CD4-positive, alpha-beta memory T cell (primary cell): ENCODE measurements around the gene PCNX3. TPM values are rescaled to one million over a fixed set of nuclear protein-coding genes. Genes with fewer than 3 reads are reported as not detected.
"Not testable (repeated sequence)": the region's sequence is repeated elsewhere in the genome, so short reads cannot be mapped to it uniquely, and the experiment has no call there.

Experiments used
- CTCF ChIA-PET: fragments of 350-600 bp; sonication (Branson Sonifier 250); formaldehyde crosslinking; loops from one replicate; lab custom pipeline; 2021; ENCODE audit warnings: inconsistent platforms; ENCODE audit not compliant: partially characterized antibody; lab: Charles Lee
- POLR2A ChIA-PET: fragments of 350-600 bp; sonication (Branson Sonifier 250); formaldehyde crosslinking; loops from one replicate; lab custom pipeline; 2021; ENCODE audit not compliant: partially characterized antibody; lab: Charles Lee
- DNase-seq, 5 donors: peaks; one replicate each; pipeline versions ENCODE4 v3.0.0 to v3.0.0-alpha.2; 2020 to 2022; ENCODE audit warnings: mixed read lengths in 1 of 5
- H3K27ac ChIP-seq: one replicate; pipeline ENCODE4 v1.7.0; 2013; ENCODE audit warnings: low read depth, low read length
- H3K27me3 ChIP-seq: 2 replicates; pipeline ENCODE4 v1.7.0; 2013; ENCODE audit warnings: mild to moderate bottlenecking, low read length, moderate library complexity; ENCODE audit not compliant: insufficient read depth
- H3K36me3 ChIP-seq: 2 replicates; pipeline ENCODE4 v1.7.0; 2013; ENCODE audit warnings: mild to moderate bottlenecking, low read length, moderate library complexity; ENCODE audit not compliant: insufficient read depth
- H3K4me1 ChIP-seq: 2 replicates; pipeline ENCODE4 v1.7.0; 2013; ENCODE audit warnings: mild to moderate bottlenecking, low read length, moderate library complexity; ENCODE audit not compliant: insufficient read depth
- H3K4me3 ChIP-seq, 2 donors: one replicate each; pipeline ENCODE4 v1.7.0; 2013; ENCODE audit warnings: low read length in 2 of 2, mild to moderate bottlenecking in 1 of 2
- H3K9me3 ChIP-seq, 2 donors: one replicate each; pipeline ENCODE4 v1.7.0; 2013; ENCODE audit warnings: low read length in 2 of 2, control low read depth in 1 of 2; ENCODE audit not compliant: control insufficient read depth in 1 of 2
- H3K27ac Mint-ChIP-seq, 7 donors: one replicate each; pipeline ENCODE4 v1.8.0; 2020 to 2021; ENCODE audit warnings: mixed read lengths in 7 of 7, mild to moderate bottlenecking in 6 of 7, inconsistent platforms in 3 of 7, moderate library complexity in 3 of 7
- H3K27me3 Mint-ChIP-seq, 2 donors: one replicate each; pipeline ENCODE4 v1.8.0; 2020 to 2021; ENCODE audit warnings: mixed read lengths in 2 of 2
- H3K36me3 Mint-ChIP-seq, 2 donors: one replicate each; pipeline ENCODE4 v1.8.0; 2020 to 2021; ENCODE audit warnings: mixed read lengths in 2 of 2, inconsistent platforms in 1 of 2, mild to moderate bottlenecking in 1 of 2
- H3K4me1 Mint-ChIP-seq, 4 donors: one replicate each; pipeline ENCODE4 v1.8.0; 2020 to 2021; ENCODE audit warnings: mixed read lengths in 4 of 4, mild to moderate bottlenecking in 1 of 4
- H3K4me3 Mint-ChIP-seq, 8 donors: one replicate each; pipeline ENCODE4 v1.8.0; 2020 to 2021; ENCODE audit warnings: mixed read lengths in 8 of 8, mild to moderate bottlenecking in 7 of 8, moderate library complexity in 6 of 8, inconsistent platforms in 3 of 8
- H3K9me3 Mint-ChIP-seq, 8 donors: one replicate each; pipeline ENCODE4 v1.8.0; 2020 to 2021; ENCODE audit warnings: mixed read lengths in 8 of 8, mild to moderate bottlenecking in 5 of 8, inconsistent platforms in 3 of 8, moderate library complexity in 1 of 8
- intact Hi-C: fragments of 100-400 bp; cut with micrococcal nuclease; formaldehyde crosslinking; loops from one replicate; pipeline ENCODE4 v1.15.1; 2023
- polyA plus RNA-seq, 2 donors: library from polyadenylated mRNA; unstranded; fragments of 300-500 nt; fragmentation: Illumina TruSeq; gene quantifications; one replicate each; pipeline ENCODE4 v1.2.3, GENCODE V29; 2021
- total RNA-seq, 2 experiments: library from RNA; stranded (reverse); gene quantifications; one replicate each; pipeline ENCODE4 v1.2.3, GENCODE V29; 2021

The PCNX3 gene
- total and polyA plus RNA-seq, 4 experiments from 2014 or later, result 0.41 to 66.3 (median 34.8) TPM

DNA sequence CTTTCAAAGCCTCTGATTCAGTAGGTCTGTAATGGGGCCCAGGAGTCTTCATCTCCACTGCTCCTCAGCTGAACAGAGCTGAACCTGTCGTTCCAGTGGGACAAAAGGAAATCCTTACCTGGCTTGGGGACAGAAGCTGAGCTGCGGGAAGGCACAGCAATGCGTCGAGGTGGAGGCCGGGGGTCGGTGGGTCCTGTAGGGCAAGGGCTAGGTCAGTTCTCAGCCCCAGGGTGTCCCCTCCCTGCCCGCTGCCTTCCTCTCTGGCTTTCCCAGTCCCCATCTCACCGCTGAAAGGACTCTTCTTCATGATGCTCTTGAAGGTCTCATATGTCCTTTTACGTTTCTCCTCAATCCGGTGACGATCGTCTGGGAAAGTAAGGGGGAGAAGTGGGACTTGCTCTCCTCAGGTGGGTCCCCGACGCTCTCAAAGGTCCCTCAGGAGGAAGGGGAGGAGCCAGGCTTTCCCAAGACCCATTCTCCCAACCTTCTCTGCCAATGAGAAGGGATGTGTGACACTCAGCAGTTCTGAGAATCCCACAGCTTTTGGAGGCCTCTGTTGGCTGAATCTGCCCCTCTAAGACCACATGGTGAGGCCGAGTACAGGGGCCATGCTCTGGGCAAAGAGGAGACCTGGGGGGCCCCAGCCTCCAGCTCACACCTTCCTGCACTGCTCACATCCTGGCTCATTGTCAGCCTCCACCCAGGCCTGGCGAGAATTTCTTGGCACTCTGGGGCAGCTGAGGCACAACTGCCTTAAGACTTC lies 40.2 kb downstream of the PCNX3 start:
- Histone ChIP-seq H3K4me3 (no peak overlapping the region), H3K27ac (no peak overlapping the region), H3K4me1 (peaks cover 54% of the 10 kb centered on the region), H3K27me3 (no peaks in the 10 kb centered on the region), H3K36me3 (peaks cover 69% of the 10 kb centered on the region), H3K9me3 (no peaks in the 10 kb centered on the region)
- CTCF ChIA-PET, result no interaction called here
- no peaks in the 10 kb centered on the region for H3K27me3 Mint-ChIP-seq
- peaks cover 47 to 79% (median 62%) of the 10 kb centered on the region in 4 donors for H3K4me1 Mint-ChIP-seq
- peaks cover 0 to 7% (median 0%) of the 10 kb centered on the region in 8 donors for H3K9me3 Mint-ChIP-seq
- peaks cover 57 to 85% of the 10 kb centered on the region in 2 donors for H3K36me3 Mint-ChIP-seq
- peak overlapping the region in 1 of 8 donors; percentile 35 for H3K4me3 Mint-ChIP-seq
- H3K27ac Mint-ChIP-seq, result peak overlapping the region; percentile 25 to 97 (median 85)
- POLR2A ChIA-PET, result interaction anchor here (5.4 to 13.6 kb wide), 3 partner anchors 9 to 41 kb away, joined by 99 to 359 read pairs (median 183); partner anchors contain the start of genes MAP3K11, PCNX3, RELA and SIPA1
- DNase-seq, result no peak
- intact Hi-C loops, result no loop called here

DNA sequence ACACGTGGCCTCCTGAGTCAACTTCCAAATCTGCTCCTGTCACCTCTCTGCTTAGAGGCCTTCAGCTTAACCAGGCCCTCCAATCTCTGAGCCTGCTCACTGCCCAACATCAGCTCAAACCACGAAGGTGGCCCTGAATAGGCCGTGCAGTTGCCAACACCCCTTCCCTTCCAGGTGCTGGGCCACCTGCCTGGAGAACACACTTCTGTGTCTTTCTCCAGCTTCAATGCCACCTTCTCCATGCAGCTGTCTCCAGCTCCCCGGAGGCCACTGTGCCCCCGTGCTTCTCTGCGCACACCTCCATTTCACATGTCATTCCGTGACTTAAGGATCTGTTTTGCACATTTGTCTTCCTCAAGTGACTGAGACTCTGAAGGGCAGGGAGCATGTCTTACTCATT lies 41.9 kb downstream of the PCNX3 start:
- peak overlapping the region in 1 of 8 donors; percentile 20 for H3K4me3 Mint-ChIP-seq
- no peak for DNase-seq
- peaks cover 56 to 77% of the 10 kb centered on the region in 2 donors for H3K36me3 Mint-ChIP-seq
- CTCF ChIA-PET, result interaction anchor here (1.0 to 1.8 kb wide), 2 partner anchors 19 to 54 kb away, joined by 3 to 4 read pairs; partner anchors contain the start of gene KAT5
- H3K9me3 ChIP-seq, result no peaks in the 10 kb centered on the region
- H3K27ac ChIP-seq, result no peak overlapping the region
- peak overlapping the region; percentile 35 to 97 (median 64) for H3K27ac Mint-ChIP-seq
- H3K27me3 Mint-ChIP-seq, result no peaks in the 10 kb centered on the region
- H3K4me3 ChIP-seq, result no peak overlapping the region
- H3K9me3 Mint-ChIP-seq, result peaks cover 0 to 7% (median 0%) of the 10 kb centered on the region in 8 donors
- intact Hi-C loops, result no loop called here
- peaks cover 54% of the 10 kb centered on the region for H3K4me1 ChIP-seq
- H3K36me3 ChIP-seq, result peaks cover 74% of the 10 kb centered on the region
- POLR2A ChIA-PET, result interaction anchor here (0.7 to 13.6 kb wide), 3 partner anchors 9 to 42 kb away, joined by 3 to 359 read pairs (median 99); partner anchors contain the start of genes MAP3K11, PCNX3 and SIPA1
- no peaks in the 10 kb centered on the region for H3K27me3 ChIP-seq
- peaks cover 39 to 75% (median 56%) of the 10 kb centered on the region in 4 donors for H3K4me1 Mint-ChIP-seq

DNA sequence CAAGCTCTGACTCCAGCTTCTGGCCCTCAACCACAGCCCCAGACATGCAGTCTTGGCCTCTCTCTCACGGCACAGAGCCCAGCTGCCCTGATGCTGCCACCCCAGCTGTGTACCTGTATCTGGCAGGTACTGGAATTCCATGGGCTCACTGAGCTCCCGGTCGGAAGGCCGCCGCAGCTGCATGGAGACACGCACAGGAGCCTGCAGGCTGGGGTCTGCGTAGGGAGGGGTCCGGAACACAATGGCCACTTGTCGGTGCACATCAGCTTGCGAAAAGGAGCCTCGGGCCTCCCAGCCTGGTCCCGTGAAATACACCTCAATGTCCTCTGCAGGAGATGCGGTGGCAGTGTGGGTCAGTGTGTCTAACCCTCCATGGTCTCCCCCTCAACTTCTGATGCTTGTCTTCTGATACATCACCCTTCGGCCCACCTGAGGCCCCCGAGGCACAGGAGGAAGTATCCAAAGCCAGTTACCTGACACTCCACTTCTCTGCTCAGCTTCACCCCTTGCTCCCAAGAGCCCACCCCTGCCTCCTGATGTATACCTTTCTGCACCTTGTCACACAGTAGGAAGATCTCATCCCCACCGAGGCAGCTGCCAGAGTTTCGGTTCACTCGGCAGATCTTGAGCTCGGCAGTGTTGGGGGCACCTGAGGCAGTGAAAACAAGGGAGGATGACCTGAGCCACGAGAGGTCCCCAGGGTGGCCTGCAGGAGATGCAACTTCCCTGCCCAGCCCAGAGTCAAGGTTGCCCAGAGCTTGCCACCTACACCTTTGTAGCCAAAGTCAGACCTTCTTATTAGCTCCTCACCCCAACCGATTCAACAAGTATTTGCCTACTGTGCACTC lies 42.8 kb downstream of the PCNX3 start:
- Histone ChIP-seq H3K36me3 (peaks cover 74% of the 10 kb centered on the region), H3K9me3 (no peaks in the 10 kb centered on the region), H3K27me3 (no peaks in the 10 kb centered on the region), H3K4me3 (no peak overlapping the region), H3K27ac (no peak overlapping the region), H3K4me1 (peaks cover 48% of the 10 kb centered on the region)
- ChIA-PET POLR2A (interaction anchor here (7.6 to 13.6 kb wide), 2 partner anchors 17 to 43 kb away, joined by 99 to 359 read pairs; partner anchors contain the start of genes MAP3K11, PCNX3 and SIPA1), CTCF (interaction anchor here (1.0 to 1.8 kb wide), 2 partner anchors 20 to 53 kb away, joined by 3 to 4 read pairs; partner anchors contain the start of gene KAT5)
- intact Hi-C loops, result no loop called here
- peaks cover 56 to 73% of the 10 kb centered on the region in 2 donors for H3K36me3 Mint-ChIP-seq
- no peak for DNase-seq
- H3K4me3 Mint-ChIP-seq, result peak overlapping the region in 2 of 8 donors; percentile 22 to 57
- peak overlapping the region in 6 of 7 donors; percentile 13 to 82 (median 63) for H3K27ac Mint-ChIP-seq
- peaks cover 0 to 4% (median 0%) of the 10 kb centered on the region in 8 donors for H3K9me3 Mint-ChIP-seq
- peaks cover 33 to 70% (median 50%) of the 10 kb centered on the region in 4 donors for H3K4me1 Mint-ChIP-seq
- no peaks in the 10 kb centered on the region for H3K27me3 Mint-ChIP-seq

DNA sequence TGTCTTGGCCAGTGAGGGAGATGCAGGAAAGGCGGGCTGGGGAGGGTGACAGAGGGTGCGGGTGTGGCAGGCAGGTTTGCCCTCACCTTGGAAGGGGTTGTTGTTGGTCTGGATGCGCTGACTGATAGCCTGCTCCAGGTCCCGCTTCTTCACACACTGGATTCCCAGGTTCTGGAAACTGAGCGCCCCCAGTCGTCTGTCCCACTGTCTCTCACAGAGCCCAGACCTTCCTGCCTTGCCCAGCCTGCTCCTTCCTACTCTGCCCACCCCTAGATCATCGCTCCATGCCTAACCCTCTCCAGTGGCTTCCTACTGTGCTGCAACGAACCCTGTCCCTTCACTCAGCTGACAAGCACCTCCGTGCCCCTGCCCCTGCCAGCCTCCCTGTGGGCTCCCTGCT lies 44.5 kb downstream of the PCNX3 start:
- no peaks in the 10 kb centered on the region for H3K27me3 Mint-ChIP-seq
- ChIA-PET POLR2A (interaction anchor here (9.0 to 13.6 kb wide), 2 partner anchors 7 to 19 kb away, joined by 183 to 359 read pairs; partner anchors contain the start of gene SIPA1), CTCF (no interaction called here)
- Histone ChIP-seq H3K27me3 (no peaks in the 10 kb centered on the region), H3K4me1 (peaks cover 38% of the 10 kb centered on the region), H3K36me3 (peaks cover 64% of the 10 kb centered on the region), H3K9me3 (no peaks in the 10 kb centered on the region), H3K4me3 (no peak overlapping the region), H3K27ac (peak overlapping the region; percentile 10)
- no peak for DNase-seq
- H3K4me3 Mint-ChIP-seq, result peak overlapping the region in 2 of 8 donors; percentile 38 to 61
- intact Hi-C loops, result loop anchor here (5.0 kb wide), 1 partner anchor 197 kb away; the partner anchor contains the start of gene CFL1
- peaks cover 52 to 67% of the 10 kb centered on the region in 2 donors for H3K36me3 Mint-ChIP-seq
- H3K9me3 Mint-ChIP-seq, result peaks cover 0 to 4% (median 0%) of the 10 kb centered on the region in 8 donors
- peak overlapping the region; percentile 73 to 92 (median 82) for H3K27ac Mint-ChIP-seq
- H3K4me1 Mint-ChIP-seq, result peaks cover 31 to 67% (median 44%) of the 10 kb centered on the region in 4 donors

DNA sequence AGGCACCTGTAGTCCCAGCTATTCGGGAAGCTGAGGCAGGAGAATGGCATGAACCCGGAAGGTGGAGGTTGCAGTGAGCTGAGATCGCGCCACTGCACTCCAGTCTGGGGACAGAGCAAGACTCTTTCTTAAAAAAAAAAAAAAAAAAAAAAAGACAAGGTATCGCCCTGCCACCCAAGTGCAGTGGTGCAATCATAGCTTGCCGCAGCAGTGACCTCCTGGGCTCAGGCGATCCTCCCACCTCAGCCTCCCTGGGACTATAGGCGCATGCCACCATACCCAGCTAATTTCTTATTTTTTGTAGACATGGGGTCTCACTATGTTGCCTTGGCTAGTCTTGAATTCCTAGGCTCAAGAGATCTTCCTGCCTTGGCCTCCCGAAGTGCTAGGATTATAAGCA lies 45.3 kb downstream of the PCNX3 start:
- H3K4me3 Mint-ChIP-seq, result peak overlapping the region; percentile 79 to 89 (median 86)
- H3K36me3 ChIP-seq, result peaks cover 56% of the 10 kb centered on the region
- not testable (repeated sequence) for H3K27me3 Mint-ChIP-seq, H3K9me3 ChIP-seq, H3K9me3 Mint-ChIP-seq, DNase-seq, H3K27me3 ChIP-seq, H3K4me3 ChIP-seq
- peaks cover 38% of the 10 kb centered on the region for H3K4me1 ChIP-seq
- H3K36me3 Mint-ChIP-seq, result peaks cover 43 to 58% of the 10 kb centered on the region in 2 donors
- POLR2A ChIA-PET, result interaction anchor here (0.7 to 13.6 kb wide), 5 partner anchors 8 to 198 kb away, joined by 3 to 359 read pairs (median 85); partner anchors contain the start of genes MAP3K11, PCNX3 and SIPA1
- intact Hi-C loops, result loop anchor here (5.0 kb wide), 1 partner anchor 196 kb away; the partner anchor contains the start of gene CFL1
- H3K27ac ChIP-seq, result peak overlapping the region; percentile 98
- peak overlapping the region; percentile 61 to 94 (median 86) for H3K27ac Mint-ChIP-seq
- CTCF ChIA-PET, result interaction anchor here (0.7 to 1.3 kb wide), 3 partner anchors 21 to 119 kb away, joined by 3 to 5 read pairs (median 4); partner anchors contain the start of gene KAT5
- peaks cover 32 to 59% (median 42%) of the 10 kb centered on the region in 4 donors for H3K4me1 Mint-ChIP-seq

DNA sequence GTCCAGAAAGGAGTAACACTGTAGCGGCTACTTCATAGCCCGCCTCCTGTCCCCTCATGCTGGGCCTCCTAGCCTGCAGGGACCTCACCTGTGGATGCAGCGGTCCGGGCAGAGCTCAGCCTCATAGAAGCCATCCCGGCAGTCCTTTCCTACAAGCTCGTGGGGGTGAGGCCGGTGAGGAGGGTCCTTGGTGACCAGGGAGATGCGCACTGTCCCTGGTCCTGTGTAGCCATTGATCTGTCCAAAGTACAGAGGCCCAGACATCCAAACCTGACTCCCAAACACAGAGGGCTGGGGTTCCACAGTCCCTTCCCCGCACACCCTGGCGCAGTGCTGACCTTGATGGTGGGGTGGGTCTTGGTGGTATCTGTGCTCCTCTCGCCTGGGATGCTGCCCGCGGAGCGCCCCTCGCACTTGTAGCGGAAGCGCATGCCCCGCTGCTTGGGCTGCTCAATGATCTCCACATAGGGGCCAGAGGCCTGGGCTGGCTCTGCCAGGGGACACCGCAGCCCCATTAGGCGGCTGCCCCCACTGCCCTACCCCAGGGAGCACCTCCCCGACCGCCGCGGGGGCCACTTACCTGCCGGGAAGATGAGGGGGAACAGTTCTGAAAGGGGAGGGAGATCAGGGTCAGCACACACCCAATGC lies 46.1 kb downstream of the PCNX3 start:
- peaks cover 38% of the 10 kb centered on the region for H3K4me1 ChIP-seq
- Mint-ChIP-seq H3K27ac (peak overlapping the region; percentile 73 to 94 (median 92)), H3K4me1 (peaks cover 28 to 52% (median 41%) of the 10 kb centered on the region in 4 donors), H3K4me3 (peak overlapping the region; percentile 79 to 89 (median 86)), H3K27me3 (no peaks in the 10 kb centered on the region), H3K36me3 (peaks cover 36 to 51% of the 10 kb centered on the region in 2 donors), H3K9me3 (peaks cover 0 to 2% (median 0%) of the 10 kb centered on the region in 8 donors)
- POLR2A ChIA-PET, result interaction anchor here (0.9 to 9.0 kb wide), 8 partner anchors 9 to 163 kb away, joined by 3 to 183 read pairs (median 12); partner anchors contain the start of genes EHBP1L1, MALAT1, MAP3K11 and PCNX3
- intact Hi-C loops, result loop anchor here (1.0 to 5.0 kb wide), 3 partner anchors 8 to 196 kb away; partner anchors contain the start of gene CFL1
- peak overlapping the region; percentile 96 to 97 for H3K4me3 ChIP-seq
- CTCF ChIA-PET, result interaction anchor here (0.7 to 1.9 kb wide), 4 partner anchors 9 to 120 kb away, joined by 3 to 9 read pairs (median 4); partner anchors contain the start of gene KAT5
- no peak for DNase-seq
- no peaks in the 10 kb centered on the region for H3K9me3 ChIP-seq
- H3K27ac ChIP-seq, result peak overlapping the region; percentile 98
- no peaks in the 10 kb centered on the region for H3K27me3 ChIP-seq
- peaks cover 49% of the 10 kb centered on the region for H3K36me3 ChIP-seq
